ENCODE results near the gene ITPRIPL2. TPM values are rescaled to one million over a fixed set of nuclear protein-coding genes. Genes with fewer than 3 reads are reported as not detected.
A peak's percentile ranks its signal among the peaks of the same experiment; 100 is the strongest.

The ITPRIPL2 gene
- total RNA-seq, 1 experiment from 2014 or later = 67.9 TPM

DNA sequence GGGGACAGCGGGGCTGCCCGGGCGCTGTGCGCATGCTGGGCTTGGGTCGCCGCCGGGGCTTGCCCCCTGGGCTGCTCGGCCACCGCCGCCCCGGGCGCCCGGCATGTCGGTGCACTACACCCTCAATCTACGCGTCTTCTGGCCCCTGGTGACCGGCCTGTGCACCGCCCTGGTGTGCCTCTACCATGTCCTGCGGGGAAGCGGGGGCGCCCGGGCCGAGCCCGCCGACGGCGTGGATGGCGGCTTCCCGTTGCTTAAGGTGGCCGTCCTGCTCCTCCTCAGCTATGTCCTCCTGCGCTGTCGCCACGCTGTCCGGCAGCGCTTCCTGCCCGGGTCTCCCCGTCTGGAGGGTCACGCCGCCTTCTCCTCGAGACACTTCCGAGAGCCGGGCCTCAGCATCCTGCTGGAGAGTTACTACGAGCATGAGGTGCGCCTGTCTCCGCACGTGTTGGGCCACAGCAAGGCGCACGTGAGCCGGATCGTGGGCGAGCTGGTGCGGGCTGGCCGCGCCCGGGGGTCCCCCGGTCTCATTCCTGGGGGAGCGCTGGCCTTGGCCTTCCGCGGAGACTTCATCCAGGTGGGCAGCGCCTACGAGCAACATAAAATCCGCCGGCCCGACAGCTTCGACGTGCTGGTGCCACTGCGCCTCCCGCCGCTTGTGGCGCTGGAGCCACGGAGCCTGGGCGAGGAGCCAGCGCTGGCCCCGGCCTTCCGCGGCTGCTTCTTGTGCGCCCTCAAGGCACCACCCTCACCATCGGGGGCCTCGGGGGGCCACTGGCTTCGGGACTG is 789 bp downstream of the ITPRIPL2 start:
- H3K4me2 ChIP-seq (ENCODE audit: low read length) = peak overlapping the region; percentile 99
- peaks cover 54 to 83% of the 10 kb centered on the region in 2 experiments for H3K4me1 ChIP-seq (ENCODE audit: control insufficient read depth in 1 of 2, insufficient read depth in 2 of 2, low read length in 2 of 2)
- H3K9ac ChIP-seq (ENCODE audit: low read length) = peak overlapping the region; percentile 93
- no peaks in the 10 kb centered on the region for H3K9me3 ChIP-seq (ENCODE audit: control insufficient read depth in 1 of 2, insufficient read depth in 1 of 2, low read depth in 1 of 2, low read length in 2 of 2)
- H3K27me3 ChIP-seq (ENCODE audit: insufficient read depth, low read length) = no peaks in the 10 kb centered on the region
- intact Hi-C loops (cut with micrococcal nuclease) = loop anchor here (2.0 kb wide), 1 partner anchor 20 kb away; no protein-coding TSS in a partner anchor
- peaks cover 4 to 13% of the 10 kb centered on the region in 2 experiments; a peak in 3 of 4 replicates for H3K36me3 ChIP-seq (ENCODE audit: control insufficient read depth in 1 of 2, insufficient read depth in 2 of 2, low read length in 2 of 2)
- H3K27ac ChIP-seq (ENCODE audit: low read depth, low read length) = peak overlapping the region; percentile 99
- ChIA-PET CTCF (interaction anchor here (0.6 to 2.5 kb wide), 9 partner anchors 9 to 65 kb away, joined by 3 to 9 read pairs (median 4); no protein-coding TSS in a partner anchor), RAD21 (ENCODE audit: low non-redundant PET in 1 of 2, low total read pairs in 2 of 2, uncharacterized antibody in 2 of 2, unreplicated experiment in 2 of 2) (no interaction called here), POLR2A (interaction anchor here (1.3 to 2.9 kb wide), 3 partner anchors 8 to 29 kb away, joined by 5 to 17 read pairs (median 10); no protein-coding TSS in a partner anchor)
- H3K9me2 ChIP-seq (ENCODE audit: insufficient read depth) = no peaks in the 10 kb centered on the region
- H2AFZ ChIP-seq (ENCODE audit: low read depth, low read length, poor library complexity, severe bottlenecking) = no peak overlapping the region
- no peaks in the 10 kb centered on the region for H4K20me1 ChIP-seq (ENCODE audit: insufficient read depth)
- no peak for DNase-seq (ENCODE audit: low read depth, low spot score)
- BruUV-seq (replicated peaks) = no TSS peak
- peak overlapping the region; percentile 59 to 74 for H3K4me3 ChIP-seq (replicated peaks in 1 of 2; ENCODE audit: low read depth in 1 of 2, low read length in 2 of 2)
- peaks cover 68% of the 10 kb centered on the region for H3K79me2 ChIP-seq (ENCODE audit: insufficient read depth, low read length)
- peak; percentile 28 for ATAC-seq
- TF ChIP-seq ZFX (IDR thresholded peaks at IDR 0.05) (peak; percentile 95), SP1 (IDR thresholded peaks at IDR 0.05; ENCODE audit: low read depth) (no peak), MAX (IDR thresholded peaks at IDR 0.05) (peak; percentile 98), POLR2A (IDR thresholded peaks at IDR 0.05; ENCODE audit: borderline replicate concordance, extremely low read depth, insufficient read depth, insufficient read length) (no peak), YY1 (IDR thresholded peaks at IDR 0.05; ENCODE audit: extremely low read depth, insufficient replicate concordance, low read depth, low read length) (no peak), JUND (IDR thresholded peaks at IDR 0.05) (no peak), EZH2 (IDR thresholded peaks at IDR 0.05) (no peak), CEBPB (IDR thresholded peaks at IDR 0.05; ENCODE audit: low read depth) (no peak), ZNF274 (IDR thresholded peaks at IDR 0.05; ENCODE audit: low read depth, low read length) (no peak), FOSL1 (IDR thresholded peaks at IDR 0.05; ENCODE audit: low read depth) (no peak), REST (IDR thresholded peaks at IDR 0.05; ENCODE audit: low read depth) (no peak), EZH2phosphoT487 (IDR thresholded peaks at IDR 0.05; ENCODE audit: borderline replicate concordance) (no peak), SRF (IDR thresholded peaks at IDR 0.05; ENCODE audit: low read depth) (no peak), CBX3 (IDR thresholded peaks at IDR 0.05; ENCODE audit: low read depth) (peak; percentile 37; the same call in 1 of the 2 replicates), RAD21 (IDR thresholded peaks at IDR 0.05; ENCODE audit: low read depth) (peak; percentile 41; the same call in 1 of the 2 replicates), EGR1 (IDR thresholded peaks at IDR 0.05; ENCODE audit: low read depth) (0 out of 2 replicates have a peak, but pooled peaks have one; percentile 37), POLR2AphosphoS5 (IDR thresholded peaks at IDR 0.05; ENCODE audit: low read depth, low read length) (peak; percentile 22; the same call in 1 of the 2 replicates)
- TF ChIP-seq, protein P1, sequence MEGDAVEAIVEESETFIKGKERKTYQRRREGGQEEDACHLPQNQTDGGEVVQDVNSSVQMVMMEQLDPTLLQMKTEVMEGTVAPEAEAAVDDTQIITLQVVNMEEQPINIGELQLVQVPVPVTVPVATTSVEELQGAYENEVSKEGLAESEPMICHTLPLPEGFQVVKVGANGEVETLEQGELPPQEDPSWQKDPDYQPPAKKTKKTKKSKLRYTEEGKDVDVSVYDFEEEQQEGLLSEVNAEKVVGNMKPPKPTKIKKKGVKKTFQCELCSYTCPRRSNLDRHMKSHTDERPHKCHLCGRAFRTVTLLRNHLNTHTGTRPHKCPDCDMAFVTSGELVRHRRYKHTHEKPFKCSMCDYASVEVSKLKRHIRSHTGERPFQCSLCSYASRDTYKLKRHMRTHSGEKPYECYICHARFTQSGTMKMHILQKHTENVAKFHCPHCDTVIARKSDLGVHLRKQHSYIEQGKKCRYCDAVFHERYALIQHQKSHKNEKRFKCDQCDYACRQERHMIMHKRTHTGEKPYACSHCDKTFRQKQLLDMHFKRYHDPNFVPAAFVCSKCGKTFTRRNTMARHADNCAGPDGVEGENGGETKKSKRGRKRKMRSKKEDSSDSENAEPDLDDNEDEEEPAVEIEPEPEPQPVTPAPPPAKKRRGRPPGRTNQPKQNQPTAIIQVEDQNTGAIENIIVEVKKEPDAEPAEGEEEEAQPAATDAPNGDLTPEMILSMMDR (IDR thresholded peaks at IDR 0.05 in 2 of 3, conservative IDR thresholded peaks at IDR 0.05 in 1 of 3; ENCODE audit: borderline replicate concordance in 1 of 3, insufficient read depth in 1 of 3, low read depth in 2 of 3, low read length in 2 of 3) = peak in 1 of 3 experiments; percentile 85; a peak in 2 of 6 replicates
- TF ChIP-seq, protein P2, sequence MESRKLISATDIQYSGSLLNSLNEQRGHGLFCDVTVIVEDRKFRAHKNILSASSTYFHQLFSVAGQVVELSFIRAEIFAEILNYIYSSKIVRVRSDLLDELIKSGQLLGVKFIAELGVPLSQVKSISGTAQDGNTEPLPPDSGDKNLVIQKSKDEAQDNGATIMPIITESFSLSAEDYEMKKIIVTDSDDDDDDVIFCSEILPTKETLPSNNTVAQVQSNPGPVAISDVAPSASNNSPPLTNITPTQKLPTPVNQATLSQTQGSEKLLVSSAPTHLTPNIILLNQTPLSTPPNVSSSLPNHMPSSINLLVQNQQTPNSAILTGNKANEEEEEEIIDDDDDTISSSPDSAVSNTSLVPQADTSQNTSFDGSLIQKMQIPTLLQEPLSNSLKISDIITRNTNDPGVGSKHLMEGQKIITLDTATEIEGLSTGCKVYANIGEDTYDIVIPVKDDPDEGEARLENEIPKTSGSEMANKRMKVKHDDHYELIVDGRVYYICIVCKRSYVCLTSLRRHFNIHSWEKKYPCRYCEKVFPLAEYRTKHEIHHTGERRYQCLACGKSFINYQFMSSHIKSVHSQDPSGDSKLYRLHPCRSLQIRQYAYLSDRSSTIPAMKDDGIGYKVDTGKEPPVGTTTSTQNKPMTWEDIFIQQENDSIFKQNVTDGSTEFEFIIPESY (IDR thresholded peaks at IDR 0.05; ENCODE audit: extremely low read depth, insufficient replicate concordance, low read length) = no peak

Measured in HCT116 (cell line).